Kidney (tissue), 14 donors: ENCODE measurements around the gene DCHS1. TPM values are rescaled to one million over a fixed set of nuclear protein-coding genes. Genes with fewer than 3 reads are reported as not detected.

ENCODE experiments used
- DNase-seq, 5 donors: peaks; one replicate each; pipeline ENCODE4 v3.0.0-alpha.2; 2013 to 2020
- FAIRE-seq: peaks from 2 replicates; lab custom pipeline; 2012; peaks lifted over from hg19 to GRCh38; lab: Jason Lieb, UNC
- H3K27ac ChIP-seq, 2 donors: one replicate each; pipeline ENCODE4 v1.7.0; 2013; ENCODE audit warnings: low read depth in 2 of 2, low read length in 2 of 2, inconsistent platforms in 1 of 2
- H3K27me3 ChIP-seq: one replicate; pipeline ENCODE4 v1.7.1; 2013; ENCODE audit warnings: low read length, inconsistent platforms; ENCODE audit not compliant: control insufficient read depth, insufficient read depth
- H3K36me3 ChIP-seq, 3 donors: one replicate each; pipeline versions ENCODE4 v1.7.0 to v1.7.1; 2013; ENCODE audit warnings: low read length in 3 of 3, control low read depth in 1 of 3, inconsistent platforms in 1 of 3; ENCODE audit not compliant: insufficient read depth in 3 of 3, control insufficient read depth in 2 of 3
- H3K4me1 ChIP-seq, 3 donors: one replicate each; pipeline versions ENCODE4 v1.7.0 to v1.7.1; 2013; ENCODE audit warnings: low read length in 3 of 3, inconsistent platforms in 1 of 3, low read depth in 1 of 3; ENCODE audit not compliant: control insufficient read depth in 2 of 3, insufficient read depth in 2 of 3
- H3K4me3 ChIP-seq, 3 donors: one replicate each; pipeline versions ENCODE4 v1.7.0 to v1.8.1; 2013; ENCODE audit warnings: low read length in 3 of 3, control low read depth in 1 of 3, inconsistent platforms in 1 of 3
- H3K9ac ChIP-seq, 3 donors: one replicate each; pipeline versions ENCODE4 v1.7.0 to v1.7.1; 2013; ENCODE audit warnings: low read length in 3 of 3, control low read depth in 1 of 3, inconsistent platforms in 1 of 3
- H3K9me3 ChIP-seq, 3 donors: one replicate each; pipeline versions ENCODE4 v1.7.0 to v1.7.1; 2013; ENCODE audit warnings: low read length in 3 of 3, control low read depth in 1 of 3, inconsistent platforms in 1 of 3; ENCODE audit not compliant: control insufficient read depth in 2 of 3, insufficient read depth in 1 of 3
- intact Hi-C: fragments of 100-400 bp; cut with DNase I; formaldehyde crosslinking; loops from one replicate; pipeline ENCODE4 v1.11.1; 2022
- polyA plus RNA-seq: library from polyadenylated mRNA; stranded (reverse); fragments of 350-450 nt; fragmentation: Illumina TruSeq; extraction: RNeasy Lipid Tissue Mini Kit (QIAGEN cat#74804); gene quantifications from one replicate; pipeline ENCODE4 v1.2.3, GENCODE V29; 2014; ENCODE audit warnings: low read depth, low replicate concordance; ENCODE audit not compliant: insufficient read depth
- total RNA-seq: library from RNA; stranded (reverse); fragmentation: NEBNext Ultra II Directional; extraction: Animal tissue kit (Norgen Biotek cat#: 25700); gene quantifications from one replicate; pipeline ENCODE4 v1.2.1, GENCODE V29; 2021
- TF ChIP-seq, protein P1 (sequence below): IDR thresholded peaks from 3 replicates; pipeline ENCODE4 v1.5.1; 2012; ENCODE audit warnings: mild to moderate bottlenecking, moderate library complexity, borderline replicate concordance; ENCODE audit not compliant: insufficient read depth; ENCODE audit errors: extremely low read depth
- donor health status: control.
- donor health status: control.
- donor health status: control.
- donor health status: control.
- donor health status: control.
- donor health status: DM: yes; HTN: yes; CAD: no.
- donor health status: Normal renal cell carcinoma (clear cell type).

DCHS1 gene
- total and polyA plus RNA-seq, 2 donors from 2014 or later = 2.4 to 17.0 TPM

DNA sequence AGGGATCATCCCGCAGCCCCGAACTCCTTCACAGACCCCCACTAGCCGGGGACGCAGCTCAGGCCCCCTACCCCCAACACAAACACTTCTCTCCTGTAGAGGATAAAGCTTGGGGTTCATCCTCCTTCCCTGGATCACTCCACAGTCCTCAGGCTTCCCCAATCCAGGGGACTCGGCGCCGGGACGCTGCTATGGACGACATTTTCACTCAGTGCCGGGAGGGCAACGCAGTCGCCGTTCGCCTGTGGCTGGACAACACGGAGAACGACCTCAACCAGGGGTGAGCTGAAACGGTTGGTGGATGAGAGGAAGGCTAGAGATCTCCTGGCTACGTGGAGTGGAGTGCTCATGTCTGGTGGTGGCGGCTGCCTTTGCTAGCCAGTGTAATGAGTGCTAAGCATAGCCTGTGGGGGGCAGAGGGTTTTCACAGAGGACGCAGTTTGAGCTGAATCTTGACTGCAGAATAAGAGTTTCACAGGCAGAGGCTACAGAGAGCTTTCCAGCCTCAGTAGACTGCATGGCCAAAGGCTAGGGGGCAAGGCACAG, 51.5 kb downstream of the DCHS1 start:
- DNase-seq (peak in 4 of 5 donors; percentile 67 to 89 (median 80)), FAIRE-seq (no peak)
- H3K27me3 ChIP-seq = no peaks in the 10 kb centered on the region
- peaks cover 11 to 34% (median 31%) of the 10 kb centered on the region in 3 donors for H3K36me3 ChIP-seq
- no peaks in the 10 kb centered on the region for H3K9me3 ChIP-seq
- intact Hi-C loops = no loop called here
- TF ChIP-seq, protein P1, sequence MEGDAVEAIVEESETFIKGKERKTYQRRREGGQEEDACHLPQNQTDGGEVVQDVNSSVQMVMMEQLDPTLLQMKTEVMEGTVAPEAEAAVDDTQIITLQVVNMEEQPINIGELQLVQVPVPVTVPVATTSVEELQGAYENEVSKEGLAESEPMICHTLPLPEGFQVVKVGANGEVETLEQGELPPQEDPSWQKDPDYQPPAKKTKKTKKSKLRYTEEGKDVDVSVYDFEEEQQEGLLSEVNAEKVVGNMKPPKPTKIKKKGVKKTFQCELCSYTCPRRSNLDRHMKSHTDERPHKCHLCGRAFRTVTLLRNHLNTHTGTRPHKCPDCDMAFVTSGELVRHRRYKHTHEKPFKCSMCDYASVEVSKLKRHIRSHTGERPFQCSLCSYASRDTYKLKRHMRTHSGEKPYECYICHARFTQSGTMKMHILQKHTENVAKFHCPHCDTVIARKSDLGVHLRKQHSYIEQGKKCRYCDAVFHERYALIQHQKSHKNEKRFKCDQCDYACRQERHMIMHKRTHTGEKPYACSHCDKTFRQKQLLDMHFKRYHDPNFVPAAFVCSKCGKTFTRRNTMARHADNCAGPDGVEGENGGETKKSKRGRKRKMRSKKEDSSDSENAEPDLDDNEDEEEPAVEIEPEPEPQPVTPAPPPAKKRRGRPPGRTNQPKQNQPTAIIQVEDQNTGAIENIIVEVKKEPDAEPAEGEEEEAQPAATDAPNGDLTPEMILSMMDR = peak; percentile 18
- H3K9ac ChIP-seq = peak overlapping the region; percentile 89 to 98 (median 91)
- H3K27ac ChIP-seq = peak overlapping the region; percentile 92 to 97
- H3K4me3 ChIP-seq = peak overlapping the region; percentile 91 to 95 (median 93)
- H3K4me1 ChIP-seq = peaks cover 5 to 45% (median 24%) of the 10 kb centered on the region in 3 donors

- peak; percentile 92 to 97 (median 96) for DNase-seq
- no peak for FAIRE-seq
- H3K27me3 ChIP-seq = no peaks in the 10 kb centered on the region
- intact Hi-C loops = no loop called here
- TF ChIP-seq, protein P1 = no peak
- H3K9ac ChIP-seq = peak within 1 kb of the TSS; percentile 89 to 98 (median 96)
- peaks cover 5 to 45% (median 29%) of the 10 kb centered on the region in 3 donors for H3K4me1 ChIP-seq
- H3K36me3 ChIP-seq = peaks cover 8 to 30% (median 24%) of the 10 kb centered on the region in 3 donors
- peak within 1 kb of the TSS; percentile 91 to 95 (median 93) for H3K4me3 ChIP-seq
- peak within 1 kb of the TSS; percentile 92 to 97 for H3K27ac ChIP-seq
- no peaks in the 10 kb centered on the region for H3K9me3 ChIP-seq
Measured at GRCh38 chr11:6603287-6604080, 52.1 kb downstream of the DCHS1 start, which contains the start of the genes ILK and RRP8. ILK (plus strand) TSS chr11:6603774; CDS start chr11:6604272, 498 bp downstream. RRP8 (minus strand) TSS chr11:6603616; CDS start chr11:6603502, 114 bp downstream.

DNA sequence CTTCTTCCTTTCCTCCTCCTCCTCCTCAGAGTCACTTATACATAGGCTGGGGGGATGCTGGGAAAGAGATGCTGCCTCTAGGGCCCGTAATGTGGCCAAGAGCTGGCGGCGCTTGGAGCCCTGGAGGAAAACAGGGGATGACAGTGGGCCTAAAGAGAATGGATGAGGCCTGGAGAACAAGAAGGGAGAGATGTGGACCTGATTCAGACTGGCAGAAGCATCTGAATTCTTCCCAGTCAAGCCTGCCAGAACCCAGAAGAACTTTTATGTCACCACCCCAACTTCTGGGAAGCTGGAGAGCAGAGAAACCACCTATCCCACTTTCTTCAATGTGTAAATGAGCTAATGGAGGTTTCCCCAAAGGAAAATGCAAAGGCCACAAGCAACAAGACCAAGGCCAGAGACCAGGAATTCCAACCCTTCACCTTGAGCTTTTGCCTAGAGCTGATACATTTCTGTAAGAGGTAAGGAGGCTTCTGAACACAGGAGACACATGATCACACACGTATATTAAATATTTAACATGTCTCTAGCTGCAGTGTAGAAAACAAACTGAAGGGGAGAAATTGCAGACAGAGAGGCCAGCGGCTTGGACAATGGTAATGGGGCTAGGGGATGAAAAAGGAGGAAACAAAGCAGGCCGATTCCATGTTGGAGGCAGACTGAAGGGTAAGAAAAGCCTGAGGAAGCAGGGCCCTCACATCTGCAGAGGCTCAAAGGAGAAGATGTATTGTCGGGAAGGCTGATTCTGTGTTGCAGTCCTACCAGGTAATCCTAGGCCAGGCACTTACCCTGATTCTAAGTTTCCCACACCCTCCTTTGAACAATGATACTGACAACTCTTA, 53.3 kb downstream of the DCHS1 start:
- peak in 2 of 5 donors; percentile 3 to 31 for DNase-seq
- peaks cover 3 to 23% (median 17%) of the 10 kb centered on the region in 3 donors for H3K36me3 ChIP-seq

More for the DNA sequence above, 53.3 kb downstream of the DCHS1 start:
- H3K9ac ChIP-seq = peak overlapping the region; percentile 66 to 96 (median 84)
- no peaks in the 10 kb centered on the region for H3K9me3 ChIP-seq
- H3K4me1 ChIP-seq = peaks cover 5 to 34% (median 20%) of the 10 kb centered on the region in 3 donors
- TF ChIP-seq, protein P1 = no peak
- no peaks in the 10 kb centered on the region for H3K27me3 ChIP-seq
- peak overlapping the region; percentile 87 to 91 (median 89) for H3K4me3 ChIP-seq
- no peak for FAIRE-seq
- peak overlapping the region in 1 of 2 donors; percentile 92 for H3K27ac ChIP-seq
- intact Hi-C loops = no loop called here
